Left forelimb (tissue), 1 donor: ENCODE data around the gene CAPS2.

ENCODE experiments used
- DNase-seq: peaks from one replicate; pipeline ENCODE4 v3.0.0-alpha.2; 2018; ENCODE audit warnings: low spot score

Gene CAPS2

GRCh38 chr12:75305412-75306332, 24.5 kb downstream of the CAPS2 start:
- DNase-seq = no peak

DNA sequence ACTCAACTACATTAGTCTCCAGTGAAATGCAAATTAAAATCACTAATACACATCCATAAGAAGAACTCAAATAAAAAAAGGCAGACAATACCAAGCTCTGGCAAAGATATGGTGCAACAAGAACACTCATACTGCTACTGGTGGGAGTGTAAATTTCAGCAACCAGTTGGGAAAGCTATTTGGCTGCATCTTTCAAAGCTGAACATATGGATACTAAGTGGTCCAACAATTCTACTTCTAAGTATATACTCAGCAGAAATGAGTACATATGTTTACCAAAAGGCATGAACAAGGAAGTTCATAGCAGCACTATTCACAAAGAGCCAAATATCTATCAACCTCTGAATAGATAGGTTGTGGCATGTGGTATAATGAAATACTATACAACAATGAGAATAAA, 27.3 kb downstream of the CAPS2 start:
- DNase-seq = no peak

DNA sequence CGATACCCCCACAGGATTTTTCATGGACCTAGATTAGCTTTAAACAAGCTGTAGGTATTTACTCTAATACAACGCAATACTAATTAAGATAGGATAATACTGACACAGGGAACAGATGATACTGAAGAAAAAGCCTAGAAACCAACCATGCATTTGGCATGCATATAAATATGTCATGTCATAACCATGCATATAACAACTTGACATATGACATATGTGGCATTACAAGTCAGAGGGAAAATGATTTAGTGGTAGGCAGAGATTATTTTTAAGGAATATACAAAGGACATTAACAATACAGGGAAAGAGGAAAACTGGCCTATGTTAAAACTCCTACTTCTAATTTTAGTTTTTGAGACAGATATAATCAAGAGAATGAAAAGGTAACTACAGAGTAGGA, 27.9 kb downstream of the CAPS2 start:
- DNase-seq = no peak

- DNase-seq = no peak
Observed at GRCh38 chr12:75294797-75295196, 35.3 kb downstream of the CAPS2 start.

DNA sequence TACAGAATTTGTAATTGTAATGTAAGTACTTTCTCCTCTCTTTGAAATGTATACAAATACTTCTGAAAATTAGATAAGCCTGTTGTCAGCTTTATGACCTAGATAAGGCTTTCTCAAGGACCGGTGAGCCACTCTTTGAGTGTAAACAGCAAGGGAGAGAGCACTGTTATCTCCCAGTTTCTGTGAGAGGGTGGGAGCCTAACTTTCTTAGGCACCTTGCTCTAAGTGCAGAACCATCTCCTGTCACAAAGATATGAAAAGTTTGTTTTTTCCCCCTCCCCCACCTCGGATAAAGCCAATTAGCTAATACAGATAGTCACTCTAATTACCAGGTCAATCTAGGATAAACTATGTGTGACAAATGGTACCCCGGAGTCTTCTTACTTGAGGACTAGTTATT, 35.8 kb downstream of the CAPS2 start:
- DNase-seq = no peak

GRCh38 chr12:75291014-75291413, 39.1 kb downstream of the CAPS2 start:
- no peak for DNase-seq

- DNase-seq = no peak
Observed at GRCh38 chr12:75289753-75290152, 40.4 kb downstream of the CAPS2 start.

GRCh38 chr12:75288860-75289259, 41.3 kb downstream of the CAPS2 start:
- no peak for DNase-seq

DNA sequence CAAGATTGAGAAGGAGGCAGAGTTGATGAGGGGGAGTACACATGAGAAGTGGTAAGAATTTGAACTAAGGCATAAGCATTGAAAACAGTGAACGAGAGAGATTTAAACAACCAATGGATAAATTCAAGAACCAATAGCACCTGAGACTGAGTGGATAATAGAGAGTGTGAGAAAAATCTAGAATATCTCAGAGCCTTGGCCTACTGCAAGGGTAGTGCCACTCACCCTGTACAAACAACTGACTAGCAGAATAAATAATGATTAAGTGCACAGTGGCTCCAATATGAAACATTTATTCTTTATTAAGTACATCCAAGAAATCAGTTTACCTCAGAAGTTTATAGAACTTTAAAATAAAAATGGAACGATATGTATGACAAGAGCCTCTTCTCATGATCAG, 54.4 kb downstream of the CAPS2 start:
- DNase-seq = no peak

DNA sequence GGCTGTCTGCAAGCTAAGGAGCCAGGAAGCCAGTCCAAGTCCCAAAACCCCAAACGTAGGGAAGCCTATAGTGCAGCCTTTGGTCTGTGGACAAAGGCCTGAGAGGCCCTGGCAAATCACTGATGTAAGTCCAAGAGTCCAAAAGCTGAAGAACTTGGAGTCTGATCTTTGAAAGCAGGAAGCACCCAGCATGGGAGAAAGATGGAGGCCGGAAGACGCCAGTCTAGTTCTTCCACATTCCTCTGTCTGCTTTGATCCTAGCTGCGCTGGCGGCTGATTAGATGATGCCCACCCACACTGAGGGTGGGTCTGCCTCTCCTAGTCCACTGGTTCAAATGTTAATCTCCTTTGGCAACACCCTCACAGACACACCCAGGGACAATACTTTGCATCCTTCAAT, 58.5 kb downstream of the CAPS2 start:
- no peak for DNase-seq

- no peak for DNase-seq
Observed at GRCh38 chr12:75270157-75270556, 60.0 kb downstream of the CAPS2 start.

GRCh38 chr12:75269209-75269608, 60.9 kb downstream of the CAPS2 start:
- DNase-seq = no peak

- DNase-seq = no peak
Observed at GRCh38 chr12:75260316-75260715, 69.8 kb downstream of the CAPS2 start.

DNA sequence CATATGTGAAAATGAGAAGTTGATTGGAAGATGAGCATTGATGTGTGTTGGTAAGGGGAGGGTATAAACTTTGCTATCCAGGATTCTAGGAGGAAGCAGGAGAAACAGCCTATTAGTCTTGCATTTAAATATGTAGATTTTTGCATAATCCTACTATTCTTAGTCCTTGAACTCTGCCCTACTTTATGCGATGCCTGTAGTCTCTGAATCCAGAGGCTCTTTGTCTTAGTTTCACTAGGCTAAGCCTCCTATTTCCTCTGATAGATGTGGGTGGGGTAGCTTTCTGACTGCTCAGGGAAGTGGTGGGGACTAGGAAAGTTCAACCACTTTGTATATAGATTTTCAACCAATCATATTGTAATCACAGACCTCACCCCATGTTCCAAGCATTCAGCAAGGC, 71.0 kb downstream of the CAPS2 start:
- DNase-seq = no peak

DNA sequence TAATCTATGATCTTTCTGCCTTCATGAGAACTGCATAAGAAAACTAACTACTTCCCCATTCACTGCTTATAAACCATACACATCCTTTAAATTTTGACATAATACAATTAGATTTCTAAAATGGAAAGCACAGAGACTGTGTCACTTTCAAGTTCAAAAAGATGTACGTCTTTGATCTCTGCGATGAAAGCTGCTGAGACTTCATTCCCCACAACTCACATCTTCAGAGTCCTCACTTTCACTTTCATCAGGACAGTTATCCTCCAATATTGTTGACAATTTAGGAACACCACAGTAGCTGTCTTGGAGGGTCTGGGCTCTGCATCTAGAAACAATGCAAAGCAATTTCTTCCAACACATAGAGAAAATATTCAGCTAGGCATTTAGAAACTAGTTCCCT, 72.6 kb downstream of the CAPS2 start:
- no peak for DNase-seq

GRCh38 chr12:75245108-75245507, 85.0 kb downstream of the CAPS2 start:
- DNase-seq = no peak

GRCh38 chr12:75239987-75240386, 90.1 kb downstream of the CAPS2 start:
- no peak for DNase-seq

DNA sequence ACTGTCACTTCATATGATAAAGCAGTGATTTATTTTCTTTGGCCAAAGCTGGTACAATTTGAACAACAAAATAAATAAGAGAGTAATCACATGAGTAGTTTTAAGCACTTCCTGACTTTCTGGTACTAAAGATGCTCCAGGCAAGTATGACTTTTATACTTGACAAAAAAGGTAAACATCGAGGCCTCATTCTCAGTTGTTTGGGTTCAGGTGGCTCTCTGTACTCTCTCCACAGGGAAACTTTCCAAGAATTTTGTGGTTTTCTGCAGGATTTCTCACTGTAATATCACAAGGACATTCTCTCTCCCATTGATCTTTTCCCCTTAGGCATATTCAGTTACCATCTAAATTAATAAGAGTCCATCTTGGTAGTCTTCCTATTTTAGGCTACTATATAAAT, 93.9 kb downstream of the CAPS2 start:
- no peak for DNase-seq

DNA sequence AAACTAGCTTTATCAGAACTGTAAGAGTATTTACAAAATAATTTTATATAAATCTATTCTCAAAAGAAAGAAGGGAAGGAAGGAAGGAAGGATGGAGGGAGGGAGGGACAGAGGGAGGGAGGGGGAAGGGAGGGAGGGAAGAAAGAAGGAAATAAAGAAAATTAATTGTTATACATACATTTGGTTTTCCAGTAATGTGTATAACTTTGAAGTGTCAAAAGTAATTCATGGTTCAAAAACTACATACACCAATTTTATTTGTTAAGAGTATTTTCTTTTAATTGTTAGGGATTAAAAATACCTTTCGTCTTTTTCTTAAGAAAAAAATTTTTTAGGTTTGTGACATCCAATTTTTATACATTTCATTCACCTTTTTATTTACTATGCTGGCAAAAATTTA, 103.0 kb downstream of the CAPS2 start:
- no peak for DNase-seq
